ENCODE data around the gene TPM2. TPM values are rescaled to one million over a fixed set of nuclear protein-coding genes. Genes with fewer than 3 reads are reported as not detected.

Gene TPM2
- total RNA-seq, 1 experiment from 2014 or later: 138 TPM

DNA sequence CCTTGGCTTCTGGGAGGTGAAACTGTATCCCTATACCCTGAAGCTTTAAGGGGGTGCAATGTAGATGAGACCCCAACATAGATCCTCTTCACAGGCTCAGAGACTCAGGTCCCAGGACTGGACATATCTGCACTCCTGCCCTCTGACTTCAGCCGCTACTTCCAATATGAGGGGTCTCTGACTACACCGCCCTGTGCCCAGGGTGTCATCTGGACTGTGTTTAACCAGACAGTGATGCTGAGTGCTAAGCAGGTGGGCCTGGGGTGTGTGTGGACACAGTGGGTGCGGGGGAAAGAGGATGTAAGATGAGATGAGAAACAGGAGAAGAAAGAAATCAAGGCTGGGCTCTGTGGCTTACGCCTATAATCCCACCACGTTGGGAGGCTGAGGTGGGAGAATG is 10.6 kb downstream of the TPM2 start:
- Mint-ChIP-seq H3K4me3 (ENCODE audit: low read depth, unreplicated experiment) (no peak overlapping the region), H3K4me1 (ENCODE audit: low read depth, unreplicated experiment) (peaks cover 12% of the 10 kb centered on the region), H3K27ac (ENCODE audit: unreplicated experiment) (no peak overlapping the region), H3K9me3 (ENCODE audit: low read depth, unreplicated experiment) (no peaks in the 10 kb centered on the region), H3K36me3 (ENCODE audit: insufficient read depth, unreplicated experiment) (peaks cover 11% of the 10 kb centered on the region), H3K27me3 (ENCODE audit: unreplicated experiment) (no peaks in the 10 kb centered on the region)
- CTCF ChIA-PET: no interaction called here
- no peak for DNase-seq
- intact Hi-C loops (cut with micrococcal nuclease; ENCODE audit: unreplicated experiment): no loop called here
- TF ChIP-seq, protein P1, sequence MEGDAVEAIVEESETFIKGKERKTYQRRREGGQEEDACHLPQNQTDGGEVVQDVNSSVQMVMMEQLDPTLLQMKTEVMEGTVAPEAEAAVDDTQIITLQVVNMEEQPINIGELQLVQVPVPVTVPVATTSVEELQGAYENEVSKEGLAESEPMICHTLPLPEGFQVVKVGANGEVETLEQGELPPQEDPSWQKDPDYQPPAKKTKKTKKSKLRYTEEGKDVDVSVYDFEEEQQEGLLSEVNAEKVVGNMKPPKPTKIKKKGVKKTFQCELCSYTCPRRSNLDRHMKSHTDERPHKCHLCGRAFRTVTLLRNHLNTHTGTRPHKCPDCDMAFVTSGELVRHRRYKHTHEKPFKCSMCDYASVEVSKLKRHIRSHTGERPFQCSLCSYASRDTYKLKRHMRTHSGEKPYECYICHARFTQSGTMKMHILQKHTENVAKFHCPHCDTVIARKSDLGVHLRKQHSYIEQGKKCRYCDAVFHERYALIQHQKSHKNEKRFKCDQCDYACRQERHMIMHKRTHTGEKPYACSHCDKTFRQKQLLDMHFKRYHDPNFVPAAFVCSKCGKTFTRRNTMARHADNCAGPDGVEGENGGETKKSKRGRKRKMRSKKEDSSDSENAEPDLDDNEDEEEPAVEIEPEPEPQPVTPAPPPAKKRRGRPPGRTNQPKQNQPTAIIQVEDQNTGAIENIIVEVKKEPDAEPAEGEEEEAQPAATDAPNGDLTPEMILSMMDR (IDR thresholded peaks at IDR 0.05; ENCODE audit: unreplicated experiment): no peak
- no TSS peak for BruUV-seq (replicated peaks)

- TF ChIP-seq, protein P1 (IDR thresholded peaks at IDR 0.05; ENCODE audit: unreplicated experiment): no peak
- intact Hi-C loops (cut with micrococcal nuclease; ENCODE audit: unreplicated experiment): no loop called here
- CTCF ChIA-PET: no interaction called here
- no peak for DNase-seq
- H3K27ac Mint-ChIP-seq (ENCODE audit: unreplicated experiment): no peak overlapping the region
- no peak overlapping the region for H3K4me3 Mint-ChIP-seq (ENCODE audit: low read depth, unreplicated experiment)
- H3K27me3 Mint-ChIP-seq (ENCODE audit: unreplicated experiment): no peaks in the 10 kb centered on the region
- H3K36me3 Mint-ChIP-seq (ENCODE audit: insufficient read depth, unreplicated experiment): peaks cover 5% of the 10 kb centered on the region
- no peaks in the 10 kb centered on the region for H3K9me3 Mint-ChIP-seq (ENCODE audit: low read depth, unreplicated experiment)
- H3K4me1 Mint-ChIP-seq (ENCODE audit: low read depth, unreplicated experiment): peaks cover 23% of the 10 kb centered on the region
- no TSS peak for BruUV-seq (replicated peaks)
These were observed 13.9 kb downstream of the TPM2 start for GRCh38 chr9:35675732-35676392.

DNA sequence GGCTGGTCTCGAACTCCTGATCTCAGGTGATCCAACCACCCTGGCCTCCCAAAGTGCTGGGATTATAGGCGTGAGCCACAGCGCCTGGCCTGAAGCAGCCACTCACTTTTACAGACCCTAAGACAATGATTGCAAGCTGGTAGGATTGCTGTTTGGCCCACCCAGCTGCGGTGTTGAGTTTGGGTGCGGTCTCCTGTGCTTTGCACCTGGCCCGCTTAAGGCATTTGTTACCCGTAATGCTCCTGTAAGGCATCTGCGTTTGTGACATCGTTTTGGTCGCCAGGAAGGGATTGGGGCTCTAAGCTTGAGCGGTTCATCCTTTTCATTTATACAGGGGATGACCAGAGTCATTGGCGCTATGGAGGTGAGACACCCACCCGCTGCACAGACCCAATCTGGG is 14.5 kb downstream of the TPM2 start:
- CTCF ChIA-PET: interaction anchor here (0.6 kb wide), 1 partner anchor 13 kb away, joined by 3 read pairs; no protein-coding TSS in a partner anchor

GRCh38 chr9:35674025-35674361 is 15.7 kb downstream of the TPM2 start:
- Mint-ChIP-seq H3K27ac (ENCODE audit: unreplicated experiment) (no peak overlapping the region), H3K4me1 (ENCODE audit: low read depth, unreplicated experiment) (peaks cover 31% of the 10 kb centered on the region), H3K36me3 (ENCODE audit: insufficient read depth, unreplicated experiment) (no peaks in the 10 kb centered on the region), H3K27me3 (ENCODE audit: unreplicated experiment) (no peaks in the 10 kb centered on the region), H3K9me3 (ENCODE audit: low read depth, unreplicated experiment) (no peaks in the 10 kb centered on the region), H3K4me3 (ENCODE audit: low read depth, unreplicated experiment) (no peak overlapping the region)
- CTCF ChIA-PET: interaction anchor here (1.2 to 1.3 kb wide), 2 partner anchors 15 to 23 kb away, joined by 4 to 6 read pairs; no protein-coding TSS in a partner anchor
- BruUV-seq (replicated peaks): no TSS peak
- TF ChIP-seq, protein P1 (IDR thresholded peaks at IDR 0.05; ENCODE audit: unreplicated experiment): no peak
- no peak for DNase-seq
- intact Hi-C loops (cut with micrococcal nuclease; ENCODE audit: unreplicated experiment): no loop called here

More for the DNA sequence above, 14.5 kb downstream of the TPM2 start:
- H3K27me3 Mint-ChIP-seq (ENCODE audit: unreplicated experiment): no peaks in the 10 kb centered on the region
- no peak overlapping the region for H3K27ac Mint-ChIP-seq (ENCODE audit: unreplicated experiment)
- no peak overlapping the region for H3K4me3 Mint-ChIP-seq (ENCODE audit: low read depth, unreplicated experiment)
- H3K36me3 Mint-ChIP-seq (ENCODE audit: insufficient read depth, unreplicated experiment): peaks cover 5% of the 10 kb centered on the region
- no TSS peak for BruUV-seq (replicated peaks)
- DNase-seq: no peak
- H3K4me1 Mint-ChIP-seq (ENCODE audit: low read depth, unreplicated experiment): peaks cover 23% of the 10 kb centered on the region
- no peaks in the 10 kb centered on the region for H3K9me3 Mint-ChIP-seq (ENCODE audit: low read depth, unreplicated experiment)
- intact Hi-C loops (cut with micrococcal nuclease; ENCODE audit: unreplicated experiment): no loop called here
- TF ChIP-seq, protein P1 (IDR thresholded peaks at IDR 0.05; ENCODE audit: unreplicated experiment): no peak
